Left ventricle myocardium superior (tissue), 1 donor: ENCODE measurements around the gene HCN2. TPM values are rescaled to one million over a fixed set of nuclear protein-coding genes. Genes with fewer than 3 reads are reported as not detected.

Experiments used
- ATAC-seq: fragments of 200-7000 bp; cut with Tn5 transposase; one replicate; pipeline ENCODE4 v1.9.1; 2020; ENCODE audit warnings: mild to moderate bottlenecking, moderate library complexity
- DNase-seq: peaks from one replicate; pipeline ENCODE4 v3.0.0-alpha.2; 2020
- intact Hi-C: fragments of 100-400 bp; cut with micrococcal nuclease; formaldehyde crosslinking; loops from one replicate; pipeline ENCODE4 v1.11.0; 2022
- long read RNA-seq: library from polyadenylated mRNA; unstranded; transcript quantifications from one replicate; pipeline ENCODE4 v2.0.0, GENCODE V29; 2021
- total RNA-seq: library from RNA; stranded (reverse); fragmentation: NEBNext Ultra II Directional; extraction: Animal tissue kit (Norgen Biotek cat#: 25700); gene quantifications from one replicate; pipeline ENCODE4 v1.2.1, GENCODE V29; 2021
- donor health status: DM: no; HTN: yes; CAD: no; lungs with severe emphysema.

The HCN2 gene
- 14.3 TPM for total RNA-seq
- long read RNA-seq, partial matches to known transcripts: 2 of 2 reads
- long read RNA-seq, other reads (novel, unspliced or antisense): 0 of 2 reads

DNA sequence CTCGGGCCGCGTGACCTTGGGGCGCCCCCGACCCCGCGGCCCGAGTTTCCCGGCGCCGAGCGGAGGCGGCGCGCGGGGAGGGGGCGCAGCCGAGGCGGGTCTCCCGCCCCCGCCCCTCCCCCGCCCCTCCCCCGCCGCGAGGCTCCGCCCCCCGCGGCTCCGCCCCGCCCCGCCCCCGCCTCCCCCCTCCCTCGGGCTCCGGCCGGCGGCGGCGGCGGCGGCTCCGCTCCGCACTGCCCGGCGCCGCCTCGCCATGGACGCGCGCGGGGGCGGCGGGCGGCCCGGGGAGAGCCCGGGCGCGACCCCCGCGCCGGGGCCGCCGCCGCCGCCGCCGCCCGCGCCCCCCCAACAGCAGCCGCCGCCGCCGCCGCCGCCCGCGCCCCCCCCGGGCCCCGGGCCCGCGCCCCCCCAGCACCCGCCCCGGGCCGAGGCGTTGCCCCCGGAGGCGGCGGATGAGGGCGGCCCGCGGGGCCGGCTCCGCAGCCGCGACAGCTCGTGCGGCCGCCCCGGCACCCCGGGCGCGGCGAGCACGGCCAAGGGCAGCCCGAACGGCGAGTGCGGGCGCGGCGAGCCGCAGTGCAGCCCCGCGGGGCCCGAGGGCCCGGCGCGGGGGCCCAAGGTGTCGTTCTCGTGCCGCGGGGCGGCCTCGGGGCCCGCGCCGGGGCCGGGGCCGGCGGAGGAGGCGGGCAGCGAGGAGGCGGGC lies at the start of gene HCN2:
Gene HCN2, plus strand, starts transcription at position 189 of the 703 bp plus-strand sequence. Its CDS starts 65 bp downstream, at position 254.
- no peak for ATAC-seq
- intact Hi-C loops: no loop called here
- no peak for DNase-seq

DNA sequence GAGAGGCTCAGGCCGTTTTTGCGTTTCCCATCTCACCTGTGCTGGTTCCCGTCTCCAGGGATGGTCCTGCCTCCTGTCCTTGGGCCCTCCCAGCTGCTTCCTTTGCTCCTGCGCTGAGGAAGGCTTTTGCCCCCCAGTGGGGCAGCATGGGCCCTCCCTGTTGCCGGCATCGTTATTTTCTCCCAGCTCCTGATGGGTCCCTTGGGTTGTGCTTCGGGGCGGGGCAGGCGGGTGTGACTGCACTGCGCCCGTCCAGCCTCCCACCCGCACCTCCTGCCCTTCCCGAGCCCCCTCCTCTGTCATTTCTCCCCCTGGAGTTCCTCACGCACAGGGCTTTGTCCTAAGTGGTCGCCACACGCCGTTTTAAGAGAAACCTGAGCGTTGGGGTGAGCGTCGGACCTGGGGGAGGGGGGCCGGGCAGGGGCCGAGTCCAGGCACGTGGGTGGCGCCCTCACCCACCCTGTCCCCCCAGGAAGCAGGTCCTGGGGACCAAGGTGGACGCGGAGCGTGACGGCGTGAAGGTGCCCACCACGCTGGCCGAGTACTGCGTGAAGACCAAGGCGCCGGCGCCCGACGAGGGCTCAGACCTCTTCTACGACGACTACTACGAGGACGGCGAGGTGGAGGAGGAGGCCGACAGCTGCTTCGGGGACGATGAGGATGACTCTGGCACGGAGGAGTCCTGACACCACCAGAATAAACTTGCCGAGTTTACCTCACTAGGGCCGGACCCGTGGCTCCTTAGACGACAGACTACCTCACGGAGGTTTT lies 48.6 kb upstream of the HCN2 start:
- intact Hi-C loops: no loop called here
- no peak for DNase-seq
- no peak for ATAC-seq

DNA sequence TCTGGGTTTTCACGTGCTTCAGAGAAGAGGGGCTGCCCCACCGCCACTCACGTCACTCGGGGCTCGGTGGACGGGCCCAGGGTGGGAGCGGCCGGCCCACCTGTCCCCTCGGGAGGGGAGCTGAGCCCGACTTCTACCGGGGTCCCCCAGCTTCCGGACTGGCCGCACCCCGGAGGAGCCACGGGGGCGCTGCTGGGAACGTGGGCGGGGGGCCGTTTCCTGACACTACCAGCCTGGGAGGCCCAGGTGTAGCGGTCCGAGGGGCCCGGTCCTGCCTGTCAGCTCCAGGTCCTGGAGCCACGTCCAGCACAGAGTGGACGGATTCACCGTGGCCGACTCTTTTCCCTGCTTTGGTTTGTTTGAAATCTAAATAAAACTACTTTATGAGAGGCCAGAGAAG lies 48.0 kb upstream of the HCN2 start:
- no peak for ATAC-seq
- no peak for DNase-seq
- intact Hi-C loops: no loop called here

DNA sequence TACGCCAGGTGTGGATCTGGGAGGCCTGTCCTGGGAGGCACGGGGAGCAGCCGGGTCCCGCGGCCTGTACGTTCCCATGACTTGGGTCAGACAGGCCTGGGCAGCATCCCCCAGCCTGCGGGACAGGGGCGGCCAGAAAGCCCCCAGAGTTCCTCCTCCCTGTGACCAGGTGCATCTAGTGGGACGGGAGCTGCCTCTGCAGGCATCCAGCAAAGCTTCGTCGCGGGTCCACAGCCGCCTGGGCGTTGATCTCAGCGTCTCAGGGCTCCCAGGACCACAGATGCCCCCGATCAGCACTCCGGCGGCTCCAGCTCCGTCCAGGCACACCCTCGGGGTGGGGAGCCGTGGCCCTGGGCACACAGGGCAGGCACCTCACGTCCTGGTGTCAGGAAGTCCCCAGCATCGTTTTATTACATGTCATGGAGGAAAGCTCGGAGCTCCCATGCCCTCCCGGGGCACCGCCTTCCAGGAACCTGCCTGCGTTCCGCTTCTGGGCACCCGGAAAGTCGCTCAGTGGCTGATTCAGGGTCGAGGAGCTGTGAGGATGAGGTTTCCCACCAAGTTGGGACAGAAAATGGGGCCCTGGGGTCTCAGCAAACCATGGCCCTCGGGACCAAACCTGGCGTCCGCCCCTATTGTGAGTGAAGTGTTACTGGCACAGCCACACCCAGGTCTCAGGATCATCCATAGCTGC lies 47.4 kb upstream of the HCN2 start:
- ATAC-seq (no peak), DNase-seq (no peak)
- intact Hi-C loops: no loop called here

DNA sequence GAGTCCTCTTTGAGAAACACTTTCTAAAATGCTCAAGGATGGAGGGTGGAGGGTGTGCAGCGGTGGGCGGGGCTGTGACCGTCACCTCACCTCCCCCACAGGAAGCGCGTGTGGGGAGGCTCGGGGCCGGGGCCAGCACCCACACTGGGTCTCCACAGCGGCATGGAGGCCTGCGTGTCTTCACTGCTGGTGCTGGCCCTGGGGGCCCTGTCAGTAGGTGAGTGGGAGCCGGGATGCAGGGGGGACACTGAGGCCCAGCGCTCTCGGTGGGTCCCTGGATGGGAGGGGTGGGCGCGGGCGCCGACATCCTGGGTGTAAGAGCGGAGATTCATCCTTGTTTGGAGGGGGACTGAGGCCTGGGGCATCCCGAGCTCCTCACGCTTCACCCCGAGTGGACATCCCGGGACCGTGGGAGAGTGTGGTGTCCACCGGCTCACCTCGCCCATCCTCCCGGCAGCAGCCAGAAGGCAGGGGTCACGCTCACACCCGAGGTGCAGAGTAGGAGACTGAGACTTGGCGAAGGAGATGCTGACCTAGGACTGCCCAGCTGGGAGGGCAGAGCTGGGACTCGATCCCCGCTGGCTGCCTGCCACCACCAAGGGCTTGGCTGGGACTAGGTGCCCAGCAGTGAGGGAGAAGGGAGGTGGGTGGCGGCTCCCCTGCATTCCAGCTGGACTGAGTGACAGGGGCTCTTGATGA lies 45.6 kb upstream of the HCN2 start, which contains the start of gene GZMM:
Gene GZMM, plus strand, starts transcription at position 144 of the 699 bp plus-strand sequence. Its CDS starts 19 bp downstream, at position 163.
- no peak for DNase-seq
- intact Hi-C loops: no loop called here
- peak; percentile 31 for ATAC-seq

DNA sequence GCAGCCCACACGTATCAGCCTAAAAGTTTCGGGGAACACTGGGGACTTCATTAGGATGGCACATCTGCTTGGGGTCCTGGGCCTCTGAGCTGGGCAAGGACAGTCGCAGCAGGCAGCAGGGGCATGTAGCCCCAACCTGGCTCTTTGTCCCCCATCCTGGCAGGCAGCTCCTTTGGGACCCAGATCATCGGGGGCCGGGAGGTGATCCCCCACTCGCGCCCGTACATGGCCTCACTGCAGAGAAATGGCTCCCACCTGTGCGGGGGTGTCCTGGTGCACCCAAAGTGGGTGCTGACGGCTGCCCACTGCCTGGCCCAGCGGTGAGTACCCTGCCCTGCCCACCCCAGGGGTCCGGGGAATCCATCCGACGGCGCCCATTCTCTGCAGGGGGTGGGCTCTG lies 42.6 kb upstream of the HCN2 start:
- intact Hi-C loops: no loop called here
- no peak for ATAC-seq
- DNase-seq: no peak

DNA sequence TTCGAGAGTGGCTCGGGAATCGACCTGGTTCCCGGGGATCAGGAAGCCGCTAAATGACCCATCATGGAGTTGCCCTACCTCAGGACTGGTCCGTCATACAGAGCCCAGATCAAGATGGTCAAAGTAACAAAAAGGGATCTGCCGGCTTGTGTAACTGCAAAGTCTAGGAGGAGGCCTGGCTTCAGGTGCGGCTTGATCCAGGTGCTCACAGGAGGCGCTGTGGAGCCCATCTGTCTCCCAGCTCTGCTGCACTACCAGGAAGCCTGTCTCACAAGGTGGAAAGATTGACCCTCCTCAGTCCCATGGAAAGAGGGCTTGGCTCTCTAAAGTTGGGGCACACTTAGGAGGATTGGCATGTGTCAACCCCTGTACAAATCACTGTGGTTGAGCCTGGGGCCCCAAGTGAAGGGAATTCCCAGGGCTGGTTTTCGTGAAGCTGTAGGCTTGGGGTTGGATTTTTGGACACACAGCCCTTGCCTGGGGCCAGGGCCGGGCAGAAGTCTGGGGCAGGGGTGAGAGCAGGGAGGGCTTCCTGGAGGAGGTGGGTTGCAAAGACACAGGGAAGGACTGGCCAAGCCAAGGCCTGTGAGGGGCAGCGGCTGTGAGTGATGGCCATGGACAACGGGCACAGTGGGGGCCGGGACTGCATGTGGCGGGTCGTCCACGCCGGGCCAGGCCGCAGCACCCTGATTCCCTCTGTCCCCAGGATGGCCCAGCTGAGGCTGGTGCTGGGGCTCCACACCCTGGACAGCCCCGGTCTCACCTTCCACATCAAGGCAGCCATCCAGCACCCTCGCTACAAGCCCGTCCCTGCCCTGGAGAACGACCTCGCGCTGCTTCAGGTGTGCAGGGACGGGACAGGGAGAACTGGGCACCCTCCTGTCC lies 41.6 kb upstream of the HCN2 start:
- no peak for DNase-seq
- intact Hi-C loops: no loop called here
- no peak for ATAC-seq

DNA sequence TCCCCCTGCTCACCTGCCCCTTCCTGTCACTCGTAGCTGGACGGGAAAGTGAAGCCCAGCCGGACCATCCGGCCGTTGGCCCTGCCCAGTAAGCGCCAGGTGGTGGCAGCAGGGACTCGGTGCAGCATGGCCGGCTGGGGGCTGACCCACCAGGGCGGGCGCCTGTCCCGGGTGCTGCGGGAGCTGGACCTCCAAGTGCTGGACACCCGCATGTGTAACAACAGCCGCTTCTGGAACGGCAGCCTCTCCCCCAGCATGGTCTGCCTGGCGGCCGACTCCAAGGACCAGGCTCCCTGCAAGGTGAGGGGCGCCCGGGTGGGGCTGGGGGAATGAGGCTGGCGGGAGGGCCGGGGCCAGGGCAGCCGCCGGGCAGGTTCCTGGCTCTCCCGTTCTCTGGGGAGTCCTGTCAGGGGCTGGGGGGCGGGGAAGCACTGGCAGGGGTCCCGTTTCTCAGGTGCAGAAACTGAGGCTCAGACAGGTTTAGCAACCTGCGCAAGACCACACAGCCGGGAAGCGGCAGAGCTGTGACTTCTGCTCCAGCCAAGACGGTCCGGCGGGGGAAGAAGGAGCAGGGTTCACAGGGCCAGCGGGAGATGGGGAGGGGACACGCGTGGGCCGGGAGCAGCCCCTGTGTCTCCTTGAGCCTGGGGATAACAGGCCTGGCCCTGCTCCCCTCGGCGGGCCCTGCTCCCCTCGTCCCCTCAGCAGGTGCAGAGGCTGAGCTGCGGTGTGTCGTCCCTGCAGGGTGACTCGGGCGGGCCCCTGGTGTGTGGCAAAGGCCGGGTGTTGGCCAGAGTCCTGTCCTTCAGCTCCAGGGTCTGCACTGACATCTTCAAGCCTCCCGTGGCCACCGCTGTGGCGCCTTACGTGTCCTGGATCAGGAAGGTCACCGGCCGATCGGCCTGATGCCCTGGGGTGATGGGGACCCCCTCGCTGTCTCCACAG lies 40.5 kb upstream of the HCN2 start:
- DNase-seq: no peak
- no peak for ATAC-seq
- intact Hi-C loops: no loop called here

DNA sequence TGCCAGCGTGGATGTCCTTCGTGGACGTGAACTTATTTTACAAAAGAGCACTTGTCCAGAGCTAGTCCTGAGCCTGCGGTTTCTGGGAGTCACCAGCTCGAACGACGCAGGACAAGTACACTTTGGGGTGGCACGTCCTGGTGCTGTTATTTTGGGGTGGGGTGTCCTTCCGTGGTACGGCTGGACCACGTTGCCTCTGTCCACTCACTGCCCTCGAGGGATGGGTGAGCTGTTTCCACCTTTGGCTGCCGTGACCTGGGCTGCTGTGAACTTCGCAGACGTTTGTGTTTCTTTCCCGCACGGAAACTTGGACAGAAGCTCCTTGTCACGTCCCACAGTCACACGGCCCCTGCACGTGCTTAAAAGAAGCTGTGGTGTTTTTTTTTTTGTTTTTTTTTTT lies 34.9 kb upstream of the HCN2 start:
- ATAC-seq: no peak
- no peak for DNase-seq
- intact Hi-C loops: no loop called here

DNA sequence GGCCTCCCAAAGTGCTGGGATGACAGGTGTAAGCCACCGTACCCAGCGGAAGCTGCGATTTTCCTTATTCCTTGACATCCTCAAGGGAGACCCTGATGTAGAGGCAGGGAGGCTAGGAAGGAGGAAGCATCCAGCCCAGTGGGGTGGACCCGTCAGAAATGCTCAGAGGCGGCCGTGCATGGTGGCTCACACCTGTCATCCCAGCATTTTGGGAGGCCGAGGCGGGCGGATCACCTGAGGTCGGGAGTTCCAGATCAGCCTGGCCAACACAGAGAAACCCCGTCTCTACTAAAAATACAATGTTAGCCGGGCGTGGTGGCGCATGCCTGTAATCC lies 34.2 kb upstream of the HCN2 start:
- intact Hi-C loops: no loop called here
- DNase-seq (no peak), ATAC-seq (no peak)

DNA sequence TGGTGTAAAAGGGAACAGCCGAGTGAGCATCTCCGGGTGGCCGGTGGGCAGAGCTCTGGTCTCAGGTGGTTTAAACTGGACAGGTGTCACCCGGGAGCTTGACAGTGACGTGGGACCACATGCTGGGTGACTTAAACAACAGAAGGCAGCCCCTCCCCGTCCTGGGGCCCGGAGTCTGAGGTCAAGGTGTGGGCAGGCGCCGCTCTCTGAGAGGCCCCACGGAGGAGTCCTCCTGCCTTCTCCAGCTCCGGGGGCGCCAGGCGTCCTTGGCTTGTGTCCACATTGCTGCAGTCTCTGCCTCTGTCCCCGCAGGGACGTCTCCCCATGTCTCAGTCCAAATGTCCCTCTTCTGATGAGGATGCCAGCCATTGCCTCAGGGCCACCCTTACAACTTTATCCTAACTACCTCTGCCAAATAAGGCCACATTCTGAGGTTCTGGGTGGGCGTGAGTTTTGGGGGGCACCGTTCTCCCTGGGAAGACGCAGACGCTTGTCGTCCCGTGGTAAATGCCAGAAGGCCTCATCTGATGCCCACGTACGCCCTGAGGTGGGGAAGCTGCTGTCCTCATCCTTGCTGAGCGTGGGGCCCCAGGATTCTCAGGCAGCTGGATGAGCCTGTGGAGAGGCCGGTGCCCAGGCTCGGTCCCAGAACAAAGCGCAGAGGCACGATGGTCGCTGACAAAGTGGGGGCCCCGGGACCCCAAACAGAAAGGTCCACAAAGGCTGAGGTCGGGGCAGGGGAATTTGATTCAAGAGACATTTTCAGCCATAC lies 32.9 kb upstream of the HCN2 start:
- ATAC-seq: no peak

DNA sequence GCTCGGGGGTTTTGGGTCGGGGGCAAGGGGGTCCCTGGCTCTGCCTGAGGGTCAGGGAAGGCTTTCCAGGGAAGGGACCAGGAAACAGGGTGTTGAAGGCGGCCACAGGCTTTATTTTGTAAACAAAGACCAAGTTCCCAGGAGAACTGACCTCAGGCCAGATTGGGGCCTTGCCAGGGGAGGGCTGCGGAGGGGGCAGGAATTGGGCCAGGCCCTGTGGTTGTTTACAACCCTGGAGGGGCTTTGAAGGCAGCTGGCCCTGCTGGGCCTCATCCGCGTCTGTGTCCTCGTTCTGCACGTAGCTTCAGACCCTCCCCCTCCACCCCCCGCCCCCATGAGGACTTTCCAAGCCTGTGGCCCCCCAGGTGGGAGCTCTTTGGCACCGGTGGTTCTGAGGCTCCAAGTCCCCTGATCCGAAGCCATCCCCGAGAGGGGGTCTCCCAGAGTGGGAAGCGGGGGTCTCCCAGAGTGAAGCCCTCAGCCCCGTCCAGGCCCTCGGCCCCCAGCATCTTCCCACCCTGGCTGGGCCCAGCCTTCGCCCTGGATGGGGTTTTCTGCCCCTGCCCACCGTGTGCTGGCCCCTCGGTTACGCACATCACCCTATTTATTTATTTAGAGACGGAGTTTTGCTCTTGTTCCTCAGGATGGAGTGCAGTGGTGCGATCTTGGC lies 30.8 kb upstream of the HCN2 start:
- ATAC-seq (peak; percentile 62), DNase-seq (peak; percentile 65)
- intact Hi-C loops: no loop called here

More for the DNA sequence above, 32.9 kb upstream of the HCN2 start:
- DNase-seq: no peak
- intact Hi-C loops: no loop called here

DNA sequence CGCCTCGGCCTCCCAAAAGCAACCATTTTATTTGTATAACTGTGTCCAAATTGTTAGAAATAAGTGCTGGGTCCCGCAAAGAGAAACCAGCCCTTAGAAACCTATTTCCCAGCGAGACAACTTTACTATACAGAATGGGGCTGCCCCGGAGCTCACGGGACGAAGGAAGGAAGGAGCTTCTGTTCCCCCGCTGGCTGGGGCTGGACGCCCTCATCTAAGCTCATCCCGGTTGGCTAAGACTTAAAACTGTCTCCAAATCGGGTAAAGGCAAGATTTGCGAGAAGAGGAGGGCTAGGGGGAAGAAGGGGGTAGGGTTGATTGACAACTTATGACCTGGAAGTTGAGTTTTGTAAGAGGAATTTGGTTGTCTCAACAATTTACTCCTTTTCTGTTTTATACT lies 29.6 kb upstream of the HCN2 start:
- no peak for DNase-seq
- ATAC-seq: no peak
- intact Hi-C loops: no loop called here

DNA sequence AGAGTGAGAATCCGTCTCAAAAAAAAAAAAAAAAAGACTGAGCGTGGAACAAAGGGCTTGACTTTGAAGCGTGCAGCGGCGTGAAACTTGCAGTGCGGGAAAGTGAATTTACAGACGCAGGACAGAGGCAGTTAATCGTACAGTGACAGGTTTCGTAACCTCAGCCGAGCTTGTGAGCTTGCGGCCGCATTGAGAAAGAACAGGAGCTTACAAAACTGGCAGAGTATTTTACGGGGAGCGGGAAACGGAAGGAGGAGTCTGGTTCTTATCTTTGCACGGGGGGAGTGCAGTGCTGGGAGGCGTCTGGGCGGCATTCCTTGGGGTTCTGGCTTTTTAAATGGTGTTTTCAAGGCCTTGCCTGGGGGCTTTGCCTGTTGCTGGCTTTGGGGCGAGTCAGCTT lies 23.3 kb upstream of the HCN2 start:
- intact Hi-C loops: no loop called here
- DNase-seq (no peak), ATAC-seq (peak; percentile 67)

DNA sequence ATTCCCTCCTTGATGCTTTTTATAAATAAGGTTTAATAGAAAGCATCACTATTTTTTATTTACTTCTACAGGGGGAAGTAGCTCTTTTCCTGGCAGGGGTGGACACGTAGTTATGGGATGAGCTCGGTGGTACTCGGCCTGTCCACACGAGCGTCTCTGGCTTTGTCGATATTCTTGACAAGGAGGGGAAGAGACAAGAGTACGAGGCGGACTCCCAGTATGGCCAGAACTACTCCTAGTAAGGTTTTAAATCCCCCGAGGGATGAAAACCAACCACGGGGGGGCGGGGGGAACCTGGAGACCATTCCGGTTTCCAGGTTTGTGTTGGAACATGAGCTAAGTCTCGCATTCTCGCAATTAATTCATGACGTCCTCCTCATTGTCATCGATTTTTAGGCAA lies 22.8 kb upstream of the HCN2 start:
- no peak for DNase-seq
- intact Hi-C loops: no loop called here
- ATAC-seq: no peak

DNA sequence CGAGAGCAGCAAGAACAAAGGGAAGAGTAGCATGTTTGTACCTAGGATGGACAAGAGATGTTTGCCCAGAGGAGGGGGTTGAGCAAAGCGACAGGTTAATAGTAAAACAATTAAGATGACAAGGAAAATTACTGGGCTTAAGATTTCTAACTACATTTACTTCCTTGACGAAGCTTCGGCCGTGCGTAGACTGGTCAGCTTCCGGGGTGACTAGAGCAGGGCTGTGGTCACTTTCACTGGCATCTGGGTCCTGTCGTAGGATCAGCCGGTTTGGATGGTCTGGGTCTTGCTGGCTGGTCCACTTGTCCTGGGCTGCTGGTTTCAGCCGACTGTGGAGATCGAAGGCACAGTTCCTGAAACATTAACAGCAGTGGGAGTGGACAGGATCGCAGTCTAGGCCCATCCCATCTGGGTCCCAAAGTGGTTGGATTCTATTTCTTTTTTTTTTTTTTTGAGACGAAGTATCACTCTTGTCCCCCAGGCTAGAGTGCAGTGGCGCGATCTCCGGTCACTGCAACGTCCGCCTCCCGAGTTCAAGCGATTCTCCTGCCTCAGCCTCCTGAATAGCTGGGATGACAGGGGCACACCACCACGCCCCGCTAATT lies 22.3 kb upstream of the HCN2 start:
- ATAC-seq (no peak), DNase-seq (no peak)
- intact Hi-C loops: no loop called here
